Activated naive CD4-positive, alpha-beta T cell treated with anti-CD3 and anti-CD28 coated beads, Interleukin-2, amount 10 ng/mL, durations not matched to agents 7 days and 5 days (primary cell): ENCODE data around the gene DHRS4L2.
"Not testable (repeated sequence)": the region's sequence is repeated elsewhere in the genome, so short reads cannot be mapped to it uniquely, and the experiment has no call there.

Experiments
- CTCF ChIA-PET: fragments of 350-600 bp; sonication (Branson Sonifier 250); formaldehyde crosslinking; loops from one replicate; lab custom pipeline; 2021; ENCODE audit warnings: antibody characterized with exemption; lab: Charles Lee
- DNase-seq: peaks from one replicate; pipeline ENCODE4 v3.0.0-alpha.2; 2020
- H3K27ac Mint-ChIP-seq: one replicate; pipeline ENCODE4 v1.8.0; 2021; ENCODE audit warnings: mild to moderate bottlenecking, moderate library complexity, mixed read lengths
- H3K27me3 Mint-ChIP-seq: one replicate; pipeline ENCODE4 v1.8.0; 2021; ENCODE audit warnings: mild to moderate bottlenecking, mixed read lengths
- H3K36me3 Mint-ChIP-seq: one replicate; pipeline ENCODE4 v1.8.0; 2021; ENCODE audit warnings: mixed read lengths
- H3K4me1 Mint-ChIP-seq: one replicate; pipeline ENCODE4 v1.8.0; 2021; ENCODE audit warnings: mixed read lengths
- H3K4me3 Mint-ChIP-seq: one replicate; pipeline ENCODE4 v1.8.0; 2021; ENCODE audit warnings: mild to moderate bottlenecking, moderate library complexity, mixed read lengths
- H3K9me3 Mint-ChIP-seq: one replicate; pipeline ENCODE4 v1.8.0; 2021; ENCODE audit warnings: mixed read lengths

Gene DHRS4L2

GRCh38 chr14:23990961-23991360, 2.2 kb downstream of the DHRS4L2 start:
- H3K27me3 Mint-ChIP-seq, H3K9me3 Mint-ChIP-seq, H3K27ac Mint-ChIP-seq, CTCF ChIA-PET, DNase-seq, H3K36me3 Mint-ChIP-seq, H3K4me3 Mint-ChIP-seq: not testable (repeated sequence)
- H3K4me1 Mint-ChIP-seq: peaks cover 35% of the 10 kb centered on the region

DNA sequence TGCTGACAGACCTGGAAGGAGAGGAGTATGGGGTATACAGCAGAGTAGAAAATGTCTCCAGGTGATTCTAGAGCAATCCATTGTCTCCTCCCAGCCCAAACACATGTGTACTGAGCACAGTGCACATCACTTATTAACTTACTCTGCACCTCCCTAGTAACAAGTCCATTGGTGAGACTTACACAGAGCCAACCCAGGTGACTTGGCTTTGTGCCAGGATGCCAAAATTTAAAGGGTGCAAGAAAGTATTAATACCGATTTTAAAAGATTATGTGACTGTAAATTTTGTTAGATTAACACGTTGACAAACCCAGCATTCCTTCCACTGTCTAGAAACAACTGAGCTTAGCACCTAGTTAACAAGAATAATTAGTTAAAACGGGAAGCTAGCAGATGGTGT, 4.3 kb downstream of the DHRS4L2 start:
- H3K27ac Mint-ChIP-seq, DNase-seq, H3K36me3 Mint-ChIP-seq, H3K27me3 Mint-ChIP-seq, H3K4me3 Mint-ChIP-seq, H3K9me3 Mint-ChIP-seq, CTCF ChIA-PET: not testable (repeated sequence)
- peaks cover 19% of the 10 kb centered on the region for H3K4me1 Mint-ChIP-seq

DNA sequence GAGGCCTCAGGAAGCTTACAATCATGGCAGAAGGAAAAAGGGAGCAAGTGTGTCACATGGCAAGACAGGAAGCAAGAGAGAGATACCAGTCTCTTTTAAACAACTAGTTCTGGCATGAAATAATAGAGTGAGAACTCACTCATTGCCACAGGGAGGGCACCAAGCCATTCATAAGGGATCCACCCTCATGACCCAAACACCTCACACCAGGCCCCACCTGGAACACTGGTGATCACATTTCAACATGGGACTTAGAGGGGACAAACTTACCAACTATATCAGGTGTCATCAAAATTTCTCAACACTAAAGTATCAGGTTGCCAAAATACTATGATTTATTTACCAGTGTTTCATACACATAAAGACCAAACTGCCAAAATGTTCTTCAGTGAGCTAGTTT, 7.3 kb downstream of the DHRS4L2 start:
- H3K4me1 Mint-ChIP-seq, CTCF ChIA-PET, H3K36me3 Mint-ChIP-seq, H3K4me3 Mint-ChIP-seq, H3K27ac Mint-ChIP-seq, H3K27me3 Mint-ChIP-seq, DNase-seq, H3K9me3 Mint-ChIP-seq: not testable (repeated sequence)

- H3K27me3 Mint-ChIP-seq: not testable (repeated sequence)
These were observed 8.1 kb downstream of the DHRS4L2 start for GRCh38 chr14:23996825-23997224.

DNA sequence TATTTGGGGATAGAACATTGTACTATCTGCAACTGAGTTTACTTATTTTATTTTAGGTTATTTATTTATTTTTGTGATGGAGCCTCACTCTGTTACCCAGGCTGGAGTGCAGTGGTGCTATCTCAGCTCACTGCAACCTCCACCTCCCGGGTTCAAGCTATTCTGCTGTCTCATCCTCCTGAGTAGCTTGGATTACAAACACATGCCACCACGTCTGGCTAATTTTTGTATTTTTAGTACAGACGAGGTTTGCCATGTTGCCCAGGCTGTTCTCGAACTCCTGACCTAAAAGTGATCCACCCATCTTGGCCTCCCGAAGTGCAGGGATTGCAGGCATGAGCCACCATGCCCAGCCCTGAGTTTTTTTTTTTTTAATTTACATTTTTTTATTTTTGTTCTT, 10.9 kb downstream of the DHRS4L2 start:
- H3K27ac Mint-ChIP-seq, DNase-seq, H3K4me3 Mint-ChIP-seq, H3K4me1 Mint-ChIP-seq, H3K9me3 Mint-ChIP-seq, H3K27me3 Mint-ChIP-seq, H3K36me3 Mint-ChIP-seq, CTCF ChIA-PET: not testable (repeated sequence)

More at GRCh38 chr14:23996825-23997224, 8.1 kb downstream of the DHRS4L2 start:
- CTCF ChIA-PET, H3K36me3 Mint-ChIP-seq, H3K4me3 Mint-ChIP-seq, H3K4me1 Mint-ChIP-seq, H3K27ac Mint-ChIP-seq, DNase-seq, H3K9me3 Mint-ChIP-seq: not testable (repeated sequence)

DNA sequence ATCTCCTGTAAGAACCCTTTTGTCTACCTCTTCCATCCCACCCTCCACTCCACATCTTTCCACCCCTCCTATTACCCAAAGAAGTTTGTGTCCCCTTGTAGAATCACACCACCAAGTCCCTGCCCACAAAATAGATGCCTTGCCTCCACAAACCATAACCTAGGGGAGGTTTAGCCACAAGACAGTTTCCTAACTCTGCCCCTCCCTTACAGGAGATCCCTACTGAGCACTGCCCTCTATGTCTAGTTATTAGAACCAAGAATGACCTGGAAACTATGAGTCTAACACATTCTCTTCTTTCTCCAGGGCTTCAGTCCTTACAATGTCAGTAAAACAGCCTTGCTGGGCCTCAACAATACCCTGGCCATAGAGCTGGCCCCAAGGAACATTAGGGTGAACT, 12.3 kb downstream of the DHRS4L2 start:
- H3K27me3 Mint-ChIP-seq, H3K27ac Mint-ChIP-seq, DNase-seq, CTCF ChIA-PET, H3K4me1 Mint-ChIP-seq, H3K4me3 Mint-ChIP-seq, H3K36me3 Mint-ChIP-seq, H3K9me3 Mint-ChIP-seq: not testable (repeated sequence)

GRCh38 chr14:24001679-24002078, 12.9 kb downstream of the DHRS4L2 start:
- H3K9me3 Mint-ChIP-seq, H3K27me3 Mint-ChIP-seq, H3K36me3 Mint-ChIP-seq, H3K4me3 Mint-ChIP-seq, CTCF ChIA-PET, DNase-seq, H3K27ac Mint-ChIP-seq, H3K4me1 Mint-ChIP-seq: not testable (repeated sequence)

- peaks cover 41% of the 10 kb centered on the region for H3K4me1 Mint-ChIP-seq
- H3K27ac Mint-ChIP-seq, CTCF ChIA-PET, H3K27me3 Mint-ChIP-seq, DNase-seq, H3K9me3 Mint-ChIP-seq: not testable (repeated sequence)
- H3K4me3 Mint-ChIP-seq: peak overlapping the region; percentile 54
- H3K36me3 Mint-ChIP-seq: peaks cover 16% of the 10 kb centered on the region
These were observed 17.7 kb downstream of the DHRS4L2 start for GRCh38 chr14:24006471-24006816.

- Mint-ChIP-seq H3K4me1 (peaks cover 41% of the 10 kb centered on the region), H3K36me3 (peaks cover 16% of the 10 kb centered on the region), H3K27ac (peak overlapping the region; percentile 81), H3K4me3 (peak overlapping the region; percentile 77)
- H3K27me3 Mint-ChIP-seq, H3K9me3 Mint-ChIP-seq, CTCF ChIA-PET: not testable (repeated sequence)
- DNase-seq: peak; percentile 71
These were observed 18.3 kb downstream of the DHRS4L2 start for GRCh38 chr14:24006817-24007652.

- H3K27ac Mint-ChIP-seq: peak overlapping the region; percentile 38
- H3K27me3 Mint-ChIP-seq: no peaks in the 10 kb centered on the region
- peaks cover 18% of the 10 kb centered on the region for H3K36me3 Mint-ChIP-seq
- H3K9me3 Mint-ChIP-seq: no peaks in the 10 kb centered on the region
- peaks cover 41% of the 10 kb centered on the region for H3K4me1 Mint-ChIP-seq
- no peak for DNase-seq
- H3K4me3 Mint-ChIP-seq: no peak overlapping the region
- CTCF ChIA-PET: no interaction called here
These were observed 22.3 kb downstream of the DHRS4L2 start for GRCh38 chr14:24011051-24011450.

GRCh38 chr14:24012726-24013273, 24.1 kb downstream of the DHRS4L2 start:
- DNase-seq, H3K4me3 Mint-ChIP-seq, H3K9me3 Mint-ChIP-seq, CTCF ChIA-PET, H3K27ac Mint-ChIP-seq, H3K27me3 Mint-ChIP-seq: not testable (repeated sequence)
- Mint-ChIP-seq H3K36me3 (peaks cover 18% of the 10 kb centered on the region), H3K4me1 (peaks cover 35% of the 10 kb centered on the region)

- Mint-ChIP-seq H3K4me3 (no peak overlapping the region), H3K36me3 (peaks cover 12% of the 10 kb centered on the region), H3K27ac (no peak overlapping the region), H3K9me3 (peaks cover 3% of the 10 kb centered on the region), H3K27me3 (peaks cover 11% of the 10 kb centered on the region), H3K4me1 (peaks cover 25% of the 10 kb centered on the region)
- CTCF ChIA-PET: interaction anchor here (0.6 to 1.4 kb wide), 5 partner anchors 39 to 95 kb away, joined by 4 to 6 read pairs (median 5); no protein-coding TSS in a partner anchor
- DNase-seq: peak; percentile 64
These were observed 25.2 kb downstream of the DHRS4L2 start for GRCh38 chr14:24013654-24014514.

DNA sequence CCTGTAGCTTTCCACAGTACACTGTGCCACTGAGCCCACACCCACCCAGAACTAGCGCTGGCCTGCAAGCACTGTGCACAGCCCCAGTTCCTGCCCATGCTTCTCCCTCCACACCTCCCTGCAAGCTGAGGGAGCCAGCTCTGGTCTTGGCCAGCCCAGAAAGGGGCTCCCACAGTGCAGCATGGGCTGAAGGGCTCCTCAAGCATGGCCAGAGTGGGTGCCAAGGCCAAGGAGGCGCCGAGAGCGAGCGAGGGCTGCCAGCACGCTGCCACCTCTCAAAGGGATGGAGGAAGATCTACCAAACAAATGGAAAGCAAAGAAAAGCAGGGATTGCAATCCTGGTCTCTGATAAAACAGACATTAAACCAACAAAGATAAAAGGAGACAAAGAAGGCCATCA, 27.0 kb downstream of the DHRS4L2 start:
- H3K4me1 Mint-ChIP-seq, H3K4me3 Mint-ChIP-seq, H3K27ac Mint-ChIP-seq, H3K36me3 Mint-ChIP-seq, H3K9me3 Mint-ChIP-seq, DNase-seq: not testable (repeated sequence)
- H3K27me3 Mint-ChIP-seq: peaks cover 11% of the 10 kb centered on the region
- CTCF ChIA-PET: interaction anchor here (1.4 kb wide), 1 partner anchor 74 kb away, joined by 5 read pairs; no protein-coding TSS in a partner anchor

DNA sequence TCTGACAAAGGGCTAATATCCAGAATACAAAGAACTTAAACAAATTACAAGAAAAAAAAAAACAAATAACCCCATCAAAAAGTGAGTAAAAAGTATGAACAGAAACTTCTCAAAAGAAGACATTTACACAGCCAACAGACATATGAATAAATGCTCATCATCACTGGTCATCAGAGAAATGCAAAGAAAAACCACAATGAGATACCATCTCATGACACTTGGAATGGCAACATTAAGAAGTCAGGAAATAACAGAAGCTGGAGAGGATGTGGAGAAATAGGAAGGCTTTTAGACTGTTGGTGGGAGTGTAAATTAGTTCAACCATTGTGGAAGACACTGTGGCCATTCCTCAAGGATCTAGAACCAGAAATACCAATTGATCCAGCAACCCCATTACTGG, 30.2 kb downstream of the DHRS4L2 start:
- H3K27ac Mint-ChIP-seq, H3K4me3 Mint-ChIP-seq, H3K36me3 Mint-ChIP-seq, H3K4me1 Mint-ChIP-seq, H3K9me3 Mint-ChIP-seq, DNase-seq, CTCF ChIA-PET: not testable (repeated sequence)
- peaks cover 14% of the 10 kb centered on the region for H3K27me3 Mint-ChIP-seq
